Muscle layer of colon (tissue), 2 donors: ENCODE measurements around the gene MGMT.

Experiments used
- H3K27ac ChIP-seq: one replicate; pipeline ENCODE4 v1.7.0; 2013; ENCODE audit warnings: low read depth, mild to moderate bottlenecking, low read length, moderate library complexity
- H3K27me3 ChIP-seq, 2 donors: one replicate each; pipeline ENCODE4 v1.7.0; 2013; ENCODE audit warnings: low read length in 2 of 2, mild to moderate bottlenecking in 2 of 2; ENCODE audit not compliant: insufficient read depth in 2 of 2, control insufficient read depth in 1 of 2
- H3K36me3 ChIP-seq: one replicate; pipeline ENCODE4 v1.7.0; 2013; ENCODE audit warnings: mild to moderate bottlenecking, low read length; ENCODE audit not compliant: insufficient read depth
- H3K4me1 ChIP-seq: one replicate; pipeline ENCODE4 v1.7.0; 2013; ENCODE audit warnings: mild to moderate bottlenecking, low read length; ENCODE audit not compliant: insufficient read depth
- H3K4me3 ChIP-seq, 2 donors: one replicate each; pipeline ENCODE4 v1.7.0; 2013; ENCODE audit warnings: low read length in 2 of 2, low read depth in 1 of 2, mild to moderate bottlenecking in 1 of 2, moderate library complexity in 1 of 2
- H3K9ac ChIP-seq: one replicate; pipeline ENCODE4 v1.7.0; 2013; ENCODE audit warnings: low read length
- H3K9me3 ChIP-seq: one replicate; pipeline ENCODE4 v1.7.0; 2013; ENCODE audit warnings: mild to moderate bottlenecking, low read length
- donor health status: abdominal sarcoma.
- donor health status: Adenocarcinoma of cecum.

MGMT gene

DNA sequence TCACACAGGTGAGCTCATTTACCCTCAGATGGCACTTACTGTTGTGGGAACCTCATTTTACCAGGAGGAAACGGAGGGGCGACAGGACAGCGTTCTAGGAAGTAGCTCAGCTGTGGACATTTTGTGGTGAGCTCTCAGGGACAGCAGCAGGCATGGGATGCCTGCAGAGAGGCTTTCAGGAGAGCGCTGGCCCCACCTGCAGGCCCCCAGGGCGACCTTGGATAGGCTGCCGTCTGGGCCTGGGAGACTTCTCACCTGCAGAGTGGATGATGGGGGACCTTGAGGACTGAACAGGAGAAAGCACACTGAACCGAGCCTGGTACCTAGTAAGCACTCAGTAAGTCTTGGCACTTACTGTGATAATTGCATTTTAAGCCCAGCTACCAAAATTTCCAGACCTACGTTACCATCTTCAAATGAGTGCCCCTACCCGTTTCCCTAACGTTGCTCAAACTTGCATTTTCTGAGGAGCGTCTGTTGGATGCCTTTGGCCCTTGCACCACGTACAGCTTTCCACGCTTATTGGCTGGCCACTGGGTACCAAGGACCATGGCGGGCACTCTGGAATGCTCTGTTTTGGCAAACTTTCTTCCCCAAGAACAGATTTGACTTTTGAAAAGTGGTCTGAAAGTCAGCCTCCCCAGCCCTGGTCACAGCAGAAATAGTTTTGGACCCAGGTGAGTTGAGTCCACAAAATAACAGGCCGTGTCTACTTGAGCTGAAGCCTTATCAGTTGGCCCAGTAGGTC lies 273.7 kb downstream of the MGMT start:
- no peaks in the 10 kb centered on the region for H3K4me1 ChIP-seq

DNA sequence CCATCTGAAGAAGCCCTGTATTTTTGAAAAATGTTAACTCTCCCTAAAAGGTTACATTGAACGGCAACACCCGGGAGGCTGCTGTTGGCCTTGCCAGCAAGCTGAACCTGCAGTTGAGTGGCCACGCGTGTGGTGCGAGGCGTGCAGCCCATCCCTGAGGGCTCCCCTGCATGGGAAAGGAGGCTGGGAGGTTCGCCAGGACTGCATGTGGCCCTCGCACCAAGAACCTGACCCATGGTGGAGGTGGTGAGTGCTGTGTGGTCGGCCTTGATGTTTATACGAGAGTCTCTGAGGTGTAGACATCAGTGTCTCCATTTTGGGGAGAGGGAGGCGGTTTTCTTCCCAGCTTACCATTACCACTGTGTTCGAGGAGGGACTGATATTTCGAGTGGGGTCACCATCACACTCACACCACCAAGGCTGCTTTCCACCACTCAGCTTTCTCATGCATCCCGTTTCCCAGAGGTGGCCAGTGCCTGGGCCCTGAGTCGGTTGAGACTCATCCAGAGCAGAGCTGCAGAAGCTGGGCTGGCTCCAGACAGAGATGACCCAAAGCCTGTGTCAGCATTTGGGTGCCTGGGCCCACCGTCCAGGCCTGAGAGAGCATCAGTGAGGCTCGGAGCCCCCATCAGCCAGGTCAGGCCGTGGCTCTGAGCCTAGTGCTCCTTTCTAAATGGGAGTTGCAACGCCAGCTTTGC lies 274.4 kb downstream of the MGMT start:
- H3K9me3 ChIP-seq, result no peaks in the 10 kb centered on the region
- H3K9ac ChIP-seq, result no peak overlapping the region
- H3K27me3 ChIP-seq, result no peaks in the 10 kb centered on the region
- H3K27ac ChIP-seq, result no peak overlapping the region
- H3K4me3 ChIP-seq, result no peak overlapping the region
- H3K36me3 ChIP-seq, result no peaks in the 10 kb centered on the region
- H3K4me1 ChIP-seq, result no peaks in the 10 kb centered on the region

More for the DNA sequence above, 273.7 kb downstream of the MGMT start:
- Histone ChIP-seq H3K27me3 (no peaks in the 10 kb centered on the region), H3K9me3 (no peaks in the 10 kb centered on the region), H3K4me3 (no peak overlapping the region), H3K27ac (no peak overlapping the region), H3K36me3 (no peaks in the 10 kb centered on the region), H3K9ac (no peak overlapping the region)

DNA sequence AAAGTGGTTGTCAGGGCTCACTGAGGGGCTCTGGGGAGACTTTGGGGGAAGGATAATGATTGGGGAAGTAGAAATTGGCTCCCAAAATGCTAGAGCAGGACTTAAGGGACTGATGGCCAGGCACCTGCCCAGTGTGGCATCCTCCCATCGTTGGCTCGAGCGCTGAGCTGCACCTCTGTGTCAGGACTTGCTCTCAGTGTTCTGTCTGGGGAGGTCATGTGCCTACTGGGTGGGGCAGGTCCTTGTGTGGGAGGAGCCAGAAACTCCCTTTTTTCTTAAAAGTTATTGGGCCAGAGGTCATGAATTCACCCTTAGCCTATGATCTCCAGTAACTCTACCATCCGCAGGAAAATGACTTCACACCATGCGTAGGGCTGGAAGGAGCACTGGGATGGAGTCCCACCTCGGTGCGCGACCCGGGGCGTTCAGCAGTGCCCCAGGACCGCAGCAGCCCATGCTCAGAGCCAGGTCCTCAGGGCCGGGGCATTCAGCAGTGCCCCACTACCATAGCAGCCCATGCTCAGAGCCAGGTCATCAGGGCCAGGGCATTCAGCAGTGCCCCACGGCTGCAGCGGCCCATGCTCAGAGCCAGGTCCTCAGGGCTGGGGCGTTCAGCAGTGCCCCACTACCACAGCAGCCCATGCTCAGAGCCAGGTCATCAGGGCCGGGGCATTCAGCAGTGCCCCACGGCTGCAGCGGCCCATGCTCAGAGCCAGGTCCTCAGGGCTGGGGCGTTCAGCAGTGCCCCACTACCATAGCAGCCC lies 275.1 kb downstream of the MGMT start:
- Histone ChIP-seq H3K27ac (no peak overlapping the region), H3K36me3 (no peaks in the 10 kb centered on the region), H3K4me3 (no peak overlapping the region), H3K27me3 (no peaks in the 10 kb centered on the region), H3K9ac (no peak overlapping the region), H3K9me3 (no peaks in the 10 kb centered on the region), H3K4me1 (no peaks in the 10 kb centered on the region)

DNA sequence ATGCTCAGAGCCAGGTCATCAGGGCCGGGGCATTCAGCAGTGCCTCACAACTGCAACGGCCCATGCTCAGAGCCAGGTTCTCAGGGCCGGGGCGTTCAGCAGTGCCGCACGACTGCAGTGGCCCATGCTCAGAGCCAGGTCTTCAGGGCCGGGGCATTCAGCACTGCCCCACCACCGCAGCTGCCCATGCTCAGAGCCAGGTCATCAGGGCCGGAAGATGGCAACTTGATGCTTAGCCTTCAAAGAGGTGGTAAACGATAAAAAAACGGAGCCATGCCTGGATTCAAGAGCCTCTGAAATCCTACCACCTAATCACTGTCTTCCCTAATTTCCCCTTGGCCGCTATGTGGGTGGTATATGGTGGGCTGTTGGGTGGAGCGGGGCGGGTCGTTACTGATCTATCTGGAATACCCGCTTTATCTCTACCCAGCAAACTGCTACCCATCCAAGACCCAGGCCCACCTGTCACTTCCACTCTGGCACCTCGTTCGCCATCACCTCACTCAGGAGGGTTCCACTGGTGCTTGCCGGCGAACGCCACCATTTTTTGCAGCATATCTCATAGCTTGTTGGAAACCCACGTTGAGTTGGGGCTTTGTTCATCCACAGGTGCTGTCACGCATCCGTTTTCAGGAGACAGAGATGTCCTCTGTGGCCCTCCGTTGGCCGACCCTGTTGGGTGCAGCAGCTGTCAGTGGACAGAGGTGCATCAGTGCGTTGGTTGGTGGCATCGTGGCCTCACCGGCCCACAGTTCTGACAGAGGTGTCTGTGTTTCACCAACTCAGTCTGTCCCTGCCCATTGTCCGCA lies 275.9 kb downstream of the MGMT start:
- Histone ChIP-seq H3K27ac (no peak overlapping the region), H3K9ac (no peak overlapping the region), H3K4me1 (no peaks in the 10 kb centered on the region), H3K9me3 (peaks cover 5% of the 10 kb centered on the region), H3K36me3 (no peaks in the 10 kb centered on the region), H3K27me3 (no peaks in the 10 kb centered on the region), H3K4me3 (no peak overlapping the region)

DNA sequence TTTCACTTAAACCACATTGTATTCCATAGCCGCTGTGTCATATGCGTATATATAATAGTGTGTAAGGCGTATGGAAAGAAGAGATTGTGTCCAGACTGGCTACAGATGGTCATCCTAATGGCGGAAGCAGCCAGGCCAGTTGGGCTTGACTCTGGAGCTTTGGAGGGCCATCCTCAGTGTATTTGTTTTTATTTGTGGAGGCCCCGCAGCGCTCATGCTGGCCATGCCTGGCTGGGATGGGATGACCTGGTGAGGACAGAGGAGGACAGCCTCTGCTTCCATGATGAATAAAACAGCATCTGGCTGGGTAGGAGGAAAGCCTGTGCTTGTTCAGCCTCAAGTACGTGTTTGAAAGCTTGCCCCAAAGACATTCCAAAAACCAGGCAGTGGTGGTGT lies 276.7 kb downstream of the MGMT start:
- no peak overlapping the region for H3K9ac ChIP-seq
- no peaks in the 10 kb centered on the region for H3K27me3 ChIP-seq
- H3K27ac ChIP-seq, result no peak overlapping the region
- no peaks in the 10 kb centered on the region for H3K36me3 ChIP-seq
- H3K4me1 ChIP-seq, result no peaks in the 10 kb centered on the region
- H3K4me3 ChIP-seq, result no peak overlapping the region
- H3K9me3 ChIP-seq, result peaks cover 13% of the 10 kb centered on the region

DNA sequence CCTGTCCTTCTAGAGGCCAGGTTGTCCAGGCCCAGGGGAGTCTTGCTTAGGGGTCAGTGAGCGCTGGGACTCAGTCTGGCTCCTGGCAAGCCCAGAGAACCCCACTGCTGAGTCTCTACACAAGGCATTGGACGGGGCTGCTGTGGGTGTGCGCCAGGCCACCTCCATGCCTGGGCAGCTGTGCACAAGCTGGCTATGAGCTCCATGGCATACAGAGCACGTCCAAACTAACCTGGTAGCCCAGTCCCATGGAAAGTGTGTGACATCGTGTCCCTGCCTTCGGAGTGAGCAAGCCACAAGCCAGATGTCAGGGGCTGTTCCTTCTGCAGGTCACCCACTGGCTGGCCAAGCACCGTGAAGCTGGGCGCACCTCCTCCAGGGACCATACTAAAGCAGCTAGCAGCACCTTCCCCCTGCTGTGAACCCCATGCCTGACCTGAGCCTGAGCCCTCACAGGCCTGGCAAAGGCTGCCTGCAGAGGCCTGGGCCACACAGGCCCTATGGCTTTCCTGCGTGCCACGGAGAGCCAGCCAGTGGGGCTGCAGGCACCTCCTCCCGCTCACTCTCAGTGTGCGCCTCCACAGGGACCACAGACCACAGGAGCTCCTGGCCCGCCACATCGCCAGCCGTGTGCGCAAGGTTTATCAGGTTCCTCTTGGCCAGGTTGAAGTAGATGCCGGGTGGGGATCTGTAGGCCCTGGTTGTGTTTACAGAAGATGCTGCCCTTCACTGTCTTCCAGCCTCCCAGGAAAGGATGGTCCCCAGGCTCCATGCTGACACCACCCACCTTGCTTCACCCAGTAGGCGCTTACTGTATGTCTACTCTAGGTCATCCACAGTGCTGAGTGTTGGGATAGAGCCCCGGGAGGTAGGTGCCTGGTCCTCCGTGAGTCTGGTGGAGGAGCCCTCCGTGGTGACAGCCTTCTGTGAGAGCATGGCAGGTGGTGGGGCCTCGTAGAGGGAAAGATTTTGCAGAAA lies 277.4 kb downstream of the MGMT start:
- Histone ChIP-seq H3K36me3 (no peaks in the 10 kb centered on the region), H3K9me3 (peaks cover 20% of the 10 kb centered on the region), H3K27me3 (no peaks in the 10 kb centered on the region), H3K4me1 (no peaks in the 10 kb centered on the region), H3K27ac (no peak overlapping the region), H3K4me3 (no peak overlapping the region), H3K9ac (no peak overlapping the region)

DNA sequence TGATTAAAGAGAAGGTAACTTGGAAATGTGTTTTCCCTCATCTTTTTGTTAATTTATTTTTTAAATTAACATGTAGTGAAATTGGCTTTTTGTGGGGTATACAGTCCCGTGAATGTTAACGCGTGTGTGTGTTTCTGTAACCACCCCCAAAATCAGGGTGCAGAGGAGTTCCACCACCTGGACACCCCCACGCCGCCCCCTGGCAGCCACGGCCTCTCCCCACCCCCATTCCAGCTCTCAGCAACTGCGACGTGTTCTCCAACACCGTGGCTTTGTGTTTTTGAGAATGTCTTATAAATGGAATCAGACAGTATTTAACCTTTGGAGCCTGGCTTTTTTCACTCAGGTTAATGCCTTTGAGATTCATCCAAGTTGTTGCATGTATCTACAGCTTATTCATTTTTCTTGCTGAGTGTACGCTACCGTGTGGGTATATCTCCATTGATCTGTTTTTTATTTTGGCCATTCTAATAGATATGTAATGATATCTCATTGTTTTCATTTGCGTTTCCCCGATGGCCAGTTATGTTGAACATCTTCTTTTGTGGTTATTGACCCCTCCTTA lies 278.2 kb downstream of the MGMT start:
- Histone ChIP-seq H3K9me3 (peaks cover 23% of the 10 kb centered on the region), H3K36me3 (no peaks in the 10 kb centered on the region), H3K27me3 (no peaks in the 10 kb centered on the region), H3K27ac (no peak overlapping the region), H3K4me1 (no peaks in the 10 kb centered on the region), H3K4me3 (no peak overlapping the region), H3K9ac (no peak overlapping the region)

DNA sequence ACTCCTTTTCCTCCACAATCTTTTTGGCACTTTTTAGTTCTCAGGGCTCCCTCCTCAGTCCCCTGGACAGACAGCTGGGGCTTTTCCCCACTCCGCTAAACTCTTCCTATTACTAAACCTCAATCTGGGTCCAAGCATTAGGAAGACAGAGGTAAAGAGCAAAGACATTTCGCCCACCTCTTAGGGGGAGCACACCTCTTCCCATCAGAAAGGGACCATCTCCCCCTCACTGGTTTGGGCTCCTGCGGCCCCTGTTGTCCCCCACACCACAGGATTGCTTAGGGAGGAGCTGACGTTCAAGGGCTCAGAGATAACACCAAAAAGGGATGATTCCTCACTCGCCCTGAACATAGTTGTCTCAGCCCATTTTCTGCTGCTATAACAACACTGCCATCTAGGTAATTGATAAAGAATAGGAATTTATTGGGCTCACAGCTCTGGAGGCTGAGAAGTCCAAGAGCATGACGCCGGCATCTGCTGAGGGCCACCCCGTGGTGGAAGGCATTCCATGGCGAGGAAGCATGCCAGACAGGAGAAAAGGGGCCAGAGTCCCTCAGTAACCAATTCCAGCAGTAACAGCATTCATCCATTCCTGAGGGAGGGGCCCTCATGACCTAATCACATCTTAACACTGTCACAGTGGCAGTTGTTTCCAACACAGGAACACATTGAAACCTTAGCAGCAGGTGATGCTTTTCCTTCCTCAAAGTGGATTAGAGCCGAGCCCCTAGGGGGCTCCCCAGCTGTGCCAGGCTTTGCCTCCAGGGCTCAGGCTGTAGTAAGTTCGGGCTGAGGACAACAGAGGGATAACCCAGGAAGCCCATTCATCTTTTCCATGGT lies 287.4 kb downstream of the MGMT start:
- H3K27ac ChIP-seq, result no peak overlapping the region
- peaks cover 6% of the 10 kb centered on the region for H3K9me3 ChIP-seq
- no peaks in the 10 kb centered on the region for H3K27me3 ChIP-seq
- H3K4me3 ChIP-seq, result no peak overlapping the region
- no peaks in the 10 kb centered on the region for H3K36me3 ChIP-seq
- no peak overlapping the region for H3K9ac ChIP-seq
- peaks cover 3% of the 10 kb centered on the region for H3K4me1 ChIP-seq

DNA sequence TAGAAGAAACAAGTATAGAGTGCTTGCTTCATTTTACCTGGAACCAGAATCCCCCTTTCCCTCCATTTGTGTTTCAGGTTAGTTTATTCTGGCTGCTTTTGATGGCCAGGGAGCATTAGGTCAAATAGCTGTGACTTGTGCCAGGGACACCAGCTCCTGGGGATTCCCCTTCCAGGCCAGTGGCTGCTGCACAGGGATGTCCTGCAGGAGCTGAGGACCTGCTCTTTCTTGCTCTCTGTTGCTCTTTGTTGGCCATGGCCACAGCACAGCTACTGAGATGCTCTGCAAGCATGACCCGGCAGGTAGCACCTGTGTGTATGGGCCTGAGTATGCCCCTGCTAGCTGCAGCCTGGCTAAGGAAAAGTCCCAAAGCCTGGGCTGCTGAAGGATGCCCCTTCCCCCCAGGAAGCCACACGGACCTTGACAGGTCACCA lies 288.1 kb downstream of the MGMT start:
- peaks cover 4% of the 10 kb centered on the region for H3K9me3 ChIP-seq
- H3K27ac ChIP-seq, result no peak overlapping the region
- H3K36me3 ChIP-seq, result peaks cover 5% of the 10 kb centered on the region
- no peak overlapping the region for H3K4me3 ChIP-seq
- H3K9ac ChIP-seq, result no peak overlapping the region
- peaks cover 3% of the 10 kb centered on the region for H3K4me1 ChIP-seq
- no peaks in the 10 kb centered on the region for H3K27me3 ChIP-seq
